Pulmonary artery endothelial cell (primary cell): ENCODE data around the gene CCDC186. TPM values are rescaled to one million over a fixed set of nuclear protein-coding genes. Genes with fewer than 3 reads are reported as not detected.
A peak's percentile ranks its signal among the peaks of the same experiment; 100 is the strongest.

Source experiments
- DNase-seq: peaks from one replicate; pipeline ENCODE4 v3.0.0-alpha.2; 2011; ENCODE audit warnings: low read depth, low spot score
- total RNA-seq: library from RNA; depleted of rRNA; stranded (reverse); fragments of >200 nt; gene quantifications from 2 replicates; pipeline ENCODE4 v1.2.3, GENCODE V29; 2014

The CCDC186 gene
- total RNA-seq, 1 donor from 2014 or later, result 12.8 TPM

DNA sequence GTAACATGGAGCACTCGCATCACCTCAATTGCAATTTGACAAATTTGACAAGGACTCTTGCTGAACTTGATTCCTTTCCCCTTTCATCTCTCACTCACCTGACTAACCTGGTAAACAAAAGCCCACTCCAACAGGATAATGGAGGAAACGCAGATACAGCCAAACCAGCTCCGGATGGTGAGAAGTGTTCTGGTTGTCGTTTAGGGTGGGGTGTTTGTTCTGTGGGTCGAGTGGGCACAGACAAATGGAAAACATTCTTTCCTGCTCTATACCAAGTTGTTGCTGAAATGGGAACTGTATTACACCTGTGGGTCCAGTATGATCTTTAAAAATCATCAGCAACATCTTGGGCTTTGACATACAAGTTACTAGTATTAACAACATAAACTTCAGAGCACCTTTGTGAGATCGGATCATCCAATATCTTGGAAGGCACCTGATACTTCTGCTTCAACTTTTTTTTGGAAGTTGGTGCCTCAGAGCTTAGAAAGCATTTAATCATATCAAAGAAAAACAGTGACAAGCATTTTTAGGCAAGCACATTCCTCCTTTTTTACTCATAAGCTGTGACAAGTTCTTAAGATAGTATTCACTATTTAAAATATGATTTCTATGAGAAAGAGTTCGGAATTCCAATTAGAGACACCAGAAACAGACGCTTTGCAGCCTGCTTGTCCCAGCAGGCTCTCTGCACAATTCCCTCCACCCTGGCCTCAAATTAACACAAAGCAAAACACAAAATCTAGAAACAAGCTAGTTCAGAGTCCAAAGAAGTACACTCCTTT, 58.1 kb downstream of the CCDC186 start:
- no peak for DNase-seq

DNA sequence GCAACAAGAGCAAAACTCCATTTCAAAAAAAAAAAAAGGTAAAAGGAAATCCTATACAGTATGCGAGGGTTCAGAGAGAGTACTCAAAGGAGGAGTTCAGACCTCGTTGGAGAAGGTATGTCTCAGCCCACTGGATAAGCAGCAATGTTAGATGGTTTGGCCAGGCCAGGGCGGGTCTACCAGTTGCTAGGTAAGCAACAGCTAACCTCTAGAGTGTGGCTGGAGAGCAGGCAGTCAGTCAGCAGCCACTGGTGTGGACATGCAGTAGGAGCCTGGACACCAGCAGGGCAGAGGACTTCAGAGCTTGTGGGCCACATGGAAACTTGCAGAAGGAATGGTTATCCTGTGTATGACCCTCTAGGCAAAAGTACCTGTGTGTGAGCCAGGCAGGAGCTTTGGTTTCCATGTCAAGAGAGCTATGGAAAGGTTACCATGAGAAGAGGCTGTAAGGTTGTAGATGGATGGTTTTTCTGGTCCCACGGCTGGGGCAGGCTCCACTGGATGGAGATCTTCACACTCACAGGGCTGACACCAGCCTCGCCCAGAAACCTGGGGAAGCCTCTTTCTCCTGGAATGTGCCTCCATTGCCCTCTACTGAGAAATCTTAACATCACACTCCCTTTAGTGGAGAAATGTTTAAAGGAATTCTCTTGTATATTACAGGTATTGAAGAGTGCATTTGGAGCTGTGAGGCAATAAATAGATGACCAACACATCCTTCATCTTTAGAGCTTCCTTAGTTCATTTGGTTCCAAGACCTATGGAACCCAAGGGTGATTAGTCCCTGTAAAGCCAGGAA, 63.6 kb downstream of the CCDC186 start:
- DNase-seq, result no peak

GRCh38 chr10:114103284-114103683, 70.7 kb downstream of the CCDC186 start:
- DNase-seq, result peak; percentile 13

- DNase-seq, result no peak
Observed at GRCh38 chr10:114102256-114102655, 71.7 kb downstream of the CCDC186 start.

- DNase-seq, result no peak
Observed at GRCh38 chr10:114100848-114101741, 72.9 kb downstream of the CCDC186 start.

GRCh38 chr10:114096864-114097263, 77.1 kb downstream of the CCDC186 start:
- no peak for DNase-seq

DNA sequence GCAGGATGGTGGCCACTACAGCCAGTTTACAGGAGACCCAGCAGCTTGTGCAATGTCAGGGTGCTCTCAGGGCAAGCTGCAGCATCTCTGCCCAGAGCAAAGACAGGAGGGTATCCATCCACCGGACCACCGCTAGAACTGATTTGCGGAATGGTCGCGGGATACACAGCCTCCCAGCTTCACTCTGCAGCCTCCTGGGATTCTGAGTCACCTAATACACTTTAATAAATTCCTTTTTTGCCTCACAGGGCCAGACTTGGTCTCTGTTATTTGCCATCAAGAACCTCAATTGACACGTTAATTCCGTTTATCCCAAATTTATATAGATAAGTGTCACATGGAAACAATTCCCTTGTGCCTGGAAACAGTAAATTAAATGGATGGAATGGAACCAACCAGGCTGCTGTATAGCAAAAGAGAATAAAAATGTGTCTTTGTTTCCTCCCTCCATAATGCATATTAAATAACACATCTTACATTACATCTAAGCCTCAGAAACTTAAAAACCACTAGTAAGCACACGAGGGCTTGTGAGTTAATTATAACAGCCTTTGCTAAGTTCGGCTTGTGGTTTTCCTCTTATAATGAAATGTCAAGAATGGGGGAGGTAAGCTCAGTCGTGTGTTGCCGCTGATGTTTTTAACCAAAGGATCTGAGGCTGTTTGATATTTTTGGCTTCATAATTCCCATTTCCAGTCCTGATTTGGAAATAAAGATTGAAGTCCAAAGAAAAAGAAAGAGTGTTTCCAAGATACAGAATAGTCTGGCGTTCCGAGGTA, 78.3 kb downstream of the CCDC186 start:
- DNase-seq, result no peak

DNA sequence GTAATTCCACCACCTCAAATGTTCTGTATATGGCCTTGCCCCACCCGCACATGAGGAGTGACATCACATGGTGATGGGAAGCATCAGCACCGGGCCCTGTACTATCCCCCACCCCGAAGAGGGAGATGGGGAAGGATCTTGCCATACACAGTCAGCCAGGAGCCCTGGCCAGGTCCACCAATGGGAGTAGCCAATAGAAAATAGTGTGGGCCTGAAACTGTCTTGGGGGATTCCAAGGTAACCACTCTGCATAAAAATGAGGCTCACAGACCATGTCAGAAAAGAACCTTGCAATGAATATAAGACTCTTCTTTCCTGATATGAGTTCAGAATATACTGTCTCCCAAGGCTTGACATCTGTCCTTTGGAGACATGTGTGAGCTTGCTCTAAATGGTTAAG, 79.2 kb downstream of the CCDC186 start:
- no peak for DNase-seq

GRCh38 chr10:114087655-114088054, 86.3 kb downstream of the CCDC186 start:
- no peak for DNase-seq

- DNase-seq, result no peak
Observed at GRCh38 chr10:114087255-114087654, 86.7 kb downstream of the CCDC186 start.

DNA sequence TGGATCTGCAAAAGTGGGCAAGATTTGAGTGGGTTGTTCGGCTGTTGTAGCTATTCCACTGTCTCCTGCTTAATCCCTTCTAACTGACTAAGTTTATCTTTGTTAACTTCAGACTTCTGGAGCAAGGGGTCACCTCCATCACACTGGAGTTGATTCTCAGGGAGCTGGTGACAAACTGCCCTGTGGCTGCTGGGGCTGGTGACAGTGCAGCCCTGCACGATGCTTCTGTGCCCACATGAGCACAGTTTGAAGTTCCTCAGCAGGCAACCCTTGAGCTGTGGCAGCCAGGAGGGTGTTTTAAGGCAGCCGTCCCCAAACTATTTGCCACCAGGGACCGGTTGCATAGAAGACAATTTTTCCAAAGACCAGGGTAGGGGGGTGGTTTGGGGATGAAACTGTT, 89.8 kb downstream of the CCDC186 start:
- no peak for DNase-seq

DNA sequence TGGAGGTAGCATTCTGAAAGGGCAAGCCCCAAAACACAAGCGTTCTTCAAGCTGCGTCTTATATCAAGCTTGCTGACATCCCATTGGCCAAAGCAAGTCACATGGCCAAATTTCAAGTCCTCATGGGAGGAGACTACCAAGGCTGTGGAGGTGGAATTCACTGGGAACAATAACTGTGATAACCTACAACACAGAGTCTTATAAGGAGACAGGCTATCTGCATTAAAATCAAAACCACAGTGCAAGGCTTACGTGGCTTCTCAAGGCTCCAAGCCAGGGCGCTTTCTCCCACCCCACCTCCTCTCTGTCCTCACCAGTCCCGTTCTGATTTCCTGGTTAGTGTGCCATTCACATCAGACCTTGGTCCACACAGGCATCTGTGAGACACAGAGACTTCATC, 91.0 kb downstream of the CCDC186 start:
- DNase-seq, result no peak

- DNase-seq, result no peak
Observed at GRCh38 chr10:114081911-114082583, 92.0 kb downstream of the CCDC186 start.

DNA sequence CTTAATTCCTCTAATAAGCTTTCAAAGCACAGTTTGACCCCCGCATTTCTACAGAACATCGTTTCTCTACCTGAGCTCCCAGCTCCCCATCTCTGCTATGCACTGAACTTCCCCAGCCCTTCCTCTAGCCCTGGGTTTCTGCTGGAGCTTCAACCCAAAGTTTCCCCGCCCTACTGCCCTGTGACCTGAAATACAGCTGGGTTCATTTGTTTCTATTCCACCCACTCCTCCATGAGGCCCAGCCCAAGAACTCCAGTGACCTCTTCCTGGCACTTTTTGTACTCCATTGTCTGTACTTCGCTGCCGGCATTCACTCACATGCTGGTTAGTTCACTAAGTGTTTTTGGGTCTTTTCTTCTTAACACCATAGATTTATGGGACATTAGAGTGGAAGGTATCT, 94.6 kb downstream of the CCDC186 start:
- DNase-seq, result no peak

- DNase-seq, result no peak
Observed at GRCh38 chr10:114078346-114078745, 95.7 kb downstream of the CCDC186 start.

DNA sequence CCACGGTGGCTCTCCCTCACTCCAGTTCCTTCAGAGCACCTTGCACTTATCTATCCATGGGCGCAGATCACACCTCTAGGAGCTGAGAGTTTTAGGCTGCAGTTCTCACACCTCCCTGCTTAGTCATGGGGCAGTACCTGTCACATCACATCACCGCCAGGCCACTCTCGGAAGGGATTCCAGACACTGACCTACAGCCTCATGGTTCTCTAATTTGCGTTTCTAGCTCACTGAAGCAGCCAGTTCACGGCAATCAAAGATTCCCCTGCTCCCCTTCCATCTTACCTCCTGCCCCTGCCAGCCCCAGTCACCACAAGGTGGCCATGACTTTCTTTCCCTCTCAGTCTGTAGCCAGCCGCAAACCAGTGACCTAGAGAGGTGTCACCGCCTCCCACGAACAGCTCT, 96.2 kb downstream of the CCDC186 start:
- no peak for DNase-seq

DNA sequence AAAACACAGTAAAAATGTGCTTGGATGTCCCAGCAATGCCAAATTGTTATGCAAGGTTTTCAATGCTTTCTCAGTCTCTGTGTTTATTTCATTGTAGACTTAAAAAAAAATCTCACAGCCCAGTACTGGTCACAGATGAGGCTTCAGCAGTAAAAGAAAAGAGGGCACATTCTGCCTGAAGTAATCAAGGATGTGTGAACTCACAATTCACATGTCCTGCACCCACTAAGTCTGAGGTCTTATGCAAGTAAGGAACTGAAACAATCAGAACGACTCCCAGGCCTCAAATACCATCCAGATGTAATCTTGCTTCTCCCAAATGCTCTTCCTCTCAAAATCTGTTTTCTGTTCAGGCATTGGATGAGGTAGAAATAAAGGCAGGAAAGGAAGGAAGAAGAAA, 96.7 kb downstream of the CCDC186 start:
- DNase-seq, result no peak

- no peak for DNase-seq
Observed at GRCh38 chr10:114075093-114075492, 98.9 kb downstream of the CCDC186 start.

DNA sequence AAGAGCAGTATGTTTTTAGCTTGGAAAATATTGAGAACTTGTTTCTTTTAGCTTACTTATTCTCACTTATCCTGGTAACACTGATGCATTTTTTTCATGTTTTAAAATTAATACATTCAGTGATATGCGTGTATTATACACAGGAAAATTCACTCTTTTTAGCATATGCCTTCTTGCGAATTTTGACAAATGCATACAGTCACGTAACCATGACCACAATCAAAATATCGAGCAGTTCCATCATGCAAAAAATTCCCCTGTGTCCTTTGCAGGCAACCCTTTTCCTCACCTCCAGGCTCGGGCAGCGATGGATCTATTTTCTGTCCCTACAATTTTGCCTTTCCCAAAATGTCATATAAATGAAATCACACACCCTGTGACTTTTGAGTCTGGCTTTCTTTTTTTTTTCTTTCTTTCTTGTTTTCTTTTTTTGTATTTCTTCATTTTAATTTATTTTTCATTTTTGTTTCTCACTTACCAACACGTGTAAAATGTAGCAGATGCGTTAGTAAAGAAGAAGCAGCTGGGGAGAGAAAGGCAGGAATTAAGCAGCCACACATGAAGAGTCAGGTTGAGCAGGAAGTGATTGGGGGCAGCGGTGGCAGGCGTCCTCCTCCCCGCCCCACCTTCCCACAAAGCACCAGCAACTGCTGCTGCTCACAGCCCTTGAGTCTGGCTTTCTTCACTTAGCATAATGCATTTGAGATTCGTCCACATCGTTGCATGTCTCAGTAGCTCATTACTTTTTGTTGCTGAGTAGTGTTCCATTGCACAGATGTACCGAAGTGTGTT, 100.4 kb downstream of the CCDC186 start:
- no peak for DNase-seq

DNA sequence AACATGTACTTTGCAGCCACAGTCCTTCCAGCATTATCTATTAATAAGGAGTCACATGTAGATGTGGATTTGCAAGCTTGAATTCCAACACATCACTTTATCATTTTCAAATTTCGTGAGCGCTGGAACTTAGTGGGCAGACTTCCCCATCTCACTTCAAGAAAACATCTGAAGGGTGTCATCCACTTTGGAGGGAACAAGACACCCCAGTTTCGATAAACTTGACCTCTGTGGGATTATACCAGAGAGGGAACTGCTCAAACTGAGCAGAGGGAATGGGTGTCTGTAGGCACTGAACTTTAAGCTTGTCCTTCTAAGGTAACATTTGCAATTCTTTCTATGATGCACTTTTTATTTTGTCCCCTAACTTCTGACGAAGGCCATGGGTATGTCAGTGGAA, 102.8 kb downstream of the CCDC186 start:
- DNase-seq, result no peak
